Mesothelial cell of epicardium (in vitro differentiated cells): ENCODE results near the gene LY6G5C. TPM values are rescaled to one million over a fixed set of nuclear protein-coding genes. Genes with fewer than 3 reads are reported as not detected.

Source experiments
- DNase-seq, 2 experiments: peaks; one replicate each; pipeline ENCODE4 v3.0.0; 2021; ENCODE audit warnings: low spot score in 2 of 2; ENCODE audit not compliant: unreplicated experiment in 2 of 2
- H3K27ac Mint-ChIP-seq: 2 replicates; pipeline ENCODE4 v1.8.0; 2021; ENCODE audit warnings: mixed read lengths
- H3K27me3 Mint-ChIP-seq: 2 replicates; pipeline ENCODE4 v1.8.0; 2021; ENCODE audit warnings: low read depth, mixed read lengths
- H3K36me3 Mint-ChIP-seq: 2 replicates; pipeline ENCODE4 v1.8.0; 2021; ENCODE audit warnings: mixed read lengths
- H3K4me1 Mint-ChIP-seq: 2 replicates; pipeline ENCODE4 v1.8.0; 2021; ENCODE audit warnings: mixed read lengths
- H3K4me3 Mint-ChIP-seq: 2 replicates; pipeline ENCODE4 v1.8.0; 2021; ENCODE audit warnings: mild to moderate bottlenecking, moderate library complexity, mixed read lengths
- H3K9me3 Mint-ChIP-seq: 2 replicates; pipeline ENCODE4 v1.8.0; 2021; ENCODE audit warnings: mixed read lengths
- CTCF ChIP-seq: fragments of 200-600 bp; sonication (generic); IDR thresholded peaks from one replicate; pipeline ENCODE4 v1.5.0; 2021; ENCODE audit warnings: antibody characterized with exemption; ENCODE audit not compliant: unreplicated experiment
- total RNA-seq: library from RNA; stranded (reverse); gene quantifications from 3 replicates; pipeline ENCODE4 v1.2.1, GENCODE V29; 2021

LY6G5C gene
- total RNA-seq, 1 donor from 2014 or later: 1.5 TPM

DNA sequence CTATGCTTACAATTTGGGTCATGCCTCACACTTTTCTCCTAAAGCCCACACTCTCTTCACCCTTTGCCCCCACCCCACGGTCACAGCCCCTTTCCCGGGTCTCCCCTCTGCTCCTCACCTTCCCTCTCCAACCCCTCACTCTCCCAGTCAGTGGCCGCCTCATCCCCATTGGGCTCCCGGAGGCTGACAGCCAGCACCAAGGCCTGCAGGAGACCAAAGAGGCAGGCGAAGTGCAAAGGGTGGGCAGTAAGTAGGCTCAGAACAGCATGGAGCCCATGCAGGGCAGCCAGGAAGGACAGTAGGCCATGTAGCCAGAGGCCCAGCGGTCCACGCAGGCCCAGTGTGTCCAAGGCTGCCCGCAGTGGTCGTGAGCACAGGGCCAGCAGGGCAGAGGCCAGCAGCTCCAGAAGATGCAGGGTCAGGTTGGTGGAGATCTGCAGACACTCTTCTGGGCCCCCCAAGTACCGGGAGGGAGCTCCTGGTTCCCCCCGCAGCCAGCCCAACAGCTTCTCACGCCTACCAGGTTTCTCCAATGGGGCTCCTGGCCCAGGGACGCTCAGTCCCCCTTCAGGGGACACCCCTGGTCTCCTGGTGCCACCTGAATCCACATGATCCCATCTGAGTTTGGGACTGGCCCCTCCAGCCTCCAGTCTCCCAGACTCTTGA is 21.8 kb downstream of the LY6G5C start:
- DNase-seq: no peak
- H3K4me3 Mint-ChIP-seq: peak overlapping the region; percentile 86
- H3K27ac Mint-ChIP-seq: peak overlapping the region; percentile 91
- no peak for TF ChIP-seq CTCF
- H3K36me3 Mint-ChIP-seq: peaks cover 9% of the 10 kb centered on the region
- no peaks in the 10 kb centered on the region for H3K27me3 Mint-ChIP-seq
- H3K4me1 Mint-ChIP-seq: peaks cover 48% of the 10 kb centered on the region
- H3K9me3 Mint-ChIP-seq: no peaks in the 10 kb centered on the region

DNA sequence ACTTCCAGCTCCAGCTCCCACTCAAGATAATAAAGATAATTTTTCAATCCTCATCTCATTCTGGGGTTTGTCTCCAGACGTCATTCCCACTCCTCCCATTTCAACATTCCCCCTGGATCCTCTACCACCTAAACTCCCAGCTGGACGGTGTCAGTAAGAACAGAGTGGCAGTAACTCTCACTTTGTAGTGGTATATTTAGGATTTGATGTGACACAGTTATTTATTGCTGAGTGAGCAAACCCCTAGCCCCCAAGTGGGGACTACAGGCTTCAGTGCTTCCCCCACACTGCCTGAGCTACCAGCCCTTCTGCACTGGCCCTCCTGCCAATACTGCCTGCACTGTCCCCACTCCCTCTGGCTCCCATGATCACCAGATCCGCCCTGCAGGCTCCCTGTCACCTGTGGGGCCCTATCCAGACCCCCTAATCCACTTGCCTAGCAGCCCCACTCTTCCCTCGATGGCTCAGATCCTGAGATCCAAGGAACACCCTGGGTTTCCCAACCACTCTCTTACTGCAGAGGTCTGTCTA is 22.6 kb downstream of the LY6G5C start:
- Mint-ChIP-seq H3K4me1 (peaks cover 40% of the 10 kb centered on the region), H3K27ac (peak overlapping the region; percentile 26), H3K27me3 (no peaks in the 10 kb centered on the region), H3K9me3 (no peaks in the 10 kb centered on the region), H3K4me3 (peak overlapping the region; percentile 86), H3K36me3 (peaks cover 7% of the 10 kb centered on the region)
- no peak for DNase-seq
- TF ChIP-seq CTCF: no peak

GRCh38 chr6:31657406-31658157 is 23.3 kb downstream of the LY6G5C start:
- Mint-ChIP-seq H3K4me3 (peak overlapping the region; percentile 13), H3K36me3 (peaks cover 7% of the 10 kb centered on the region), H3K27me3 (no peaks in the 10 kb centered on the region), H3K27ac (no peak overlapping the region), H3K4me1 (peaks cover 39% of the 10 kb centered on the region), H3K9me3 (no peaks in the 10 kb centered on the region)
- no peak for DNase-seq
- no peak for TF ChIP-seq CTCF

DNA sequence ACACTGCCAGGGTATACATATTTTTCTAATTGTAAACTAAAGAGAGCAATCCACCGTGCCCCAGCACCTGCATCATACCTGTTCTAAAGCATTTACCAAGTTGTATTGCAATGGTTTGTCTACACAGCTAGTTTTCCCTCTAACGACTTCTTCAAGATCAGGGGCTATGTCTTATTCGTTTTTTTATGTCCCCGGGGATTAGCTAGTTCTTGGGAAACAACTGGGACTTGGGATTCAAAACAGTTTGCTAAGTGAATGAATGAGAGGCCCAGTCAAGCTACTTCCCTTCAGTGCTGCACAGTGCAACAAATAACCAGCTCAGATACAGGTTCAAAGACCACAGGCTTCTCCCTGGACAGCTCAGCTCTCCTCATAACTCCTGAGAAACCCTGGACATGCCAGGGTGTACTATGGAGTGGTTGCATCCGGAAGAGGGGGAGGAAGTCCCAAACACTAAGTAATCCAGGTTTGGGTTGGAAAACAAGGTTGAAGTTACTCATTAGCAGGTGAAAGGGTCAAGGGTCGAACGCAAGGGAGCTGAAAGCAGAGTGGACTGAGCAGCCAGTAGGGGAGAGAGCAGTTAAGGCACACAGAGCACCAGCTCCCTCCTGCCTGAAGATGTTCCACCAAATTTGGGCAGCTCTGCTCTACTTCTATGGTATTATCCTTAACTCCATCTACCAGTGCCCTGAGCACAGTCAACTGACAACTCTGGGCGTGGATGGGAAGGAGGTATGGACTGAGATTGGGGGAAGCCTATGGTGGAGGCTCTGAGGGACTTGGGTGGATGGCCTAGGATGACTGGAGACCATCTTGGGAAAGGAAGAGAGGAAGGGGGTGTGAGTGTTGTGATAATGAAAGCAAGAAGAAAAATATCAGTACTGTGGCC is 25.3 kb downstream of the LY6G5C start, which contains the start of gene APOM:
Gene APOM, plus strand, starts transcription at position 546 of the 889 bp plus-strand sequence. Its CDS starts 73 bp downstream, at position 619.
- DNase-seq: no peak
- Mint-ChIP-seq H3K27ac (peak within 1 kb of the TSS; percentile 49), H3K27me3 (no peaks in the 10 kb centered on the region), H3K4me3 (no peak within 1 kb of the TSS), H3K36me3 (peaks cover 12% of the 10 kb centered on the region), H3K4me1 (peaks cover 40% of the 10 kb centered on the region), H3K9me3 (no peaks in the 10 kb centered on the region)
- TF ChIP-seq CTCF: no peak

- Mint-ChIP-seq H3K36me3 (peaks cover 13% of the 10 kb centered on the region), H3K4me3 (no peak overlapping the region), H3K4me1 (peaks cover 40% of the 10 kb centered on the region), H3K9me3 (no peaks in the 10 kb centered on the region), H3K27me3 (no peaks in the 10 kb centered on the region), H3K27ac (no peak overlapping the region)
- no peak for DNase-seq
- TF ChIP-seq CTCF: no peak
Observed at GRCh38 chr6:31654574-31655348, 26.1 kb downstream of the LY6G5C start.
